Measurements from ENCODE around the gene CHDH. TPM values are rescaled to one million over a fixed set of nuclear protein-coding genes. Genes with fewer than 3 reads are reported as not detected.

Gene CHDH
- total RNA-seq, 2 donors from 2014 or later, result 21.5 to 26.0 TPM

GRCh38 chr3:53795176-53795575 lies 51.0 kb downstream of the CHDH start:
- WGBS, 2 donors, result 34 to 44% methylated on average over 3 of the region's 3 CpGs
- H3K4me1 ChIP-seq, result no peaks in the 10 kb centered on the region
- H3K4me3 ChIP-seq, result no peak overlapping the region
- DNase-seq (no peak), ATAC-seq (no peak)
- TF ChIP-seq CTCF (IDR thresholded peaks at IDR 0.05) (no peak), POLR2A (IDR thresholded peaks at IDR 0.05) (no peak)
- no peaks in the 10 kb centered on the region for H3K36me3 ChIP-seq (replicated peaks in 1 of 2; ENCODE audit: insufficient read depth in 1 of 2, low read depth in 2 of 2)
- no peaks in the 10 kb centered on the region for H3K9me3 ChIP-seq
- intact Hi-C loops (cut with DNase I), result no loop called here
- H3K27ac ChIP-seq, result no peak overlapping the region
- H3K27me3 ChIP-seq, result no peaks in the 10 kb centered on the region

GRCh38 chr3:53794597-53794996 lies 51.6 kb downstream of the CHDH start:
- Histone ChIP-seq H3K4me1 (no peaks in the 10 kb centered on the region), H3K27me3 (no peaks in the 10 kb centered on the region), H3K27ac (no peak overlapping the region), H3K9me3 (no peaks in the 10 kb centered on the region), H3K4me3 (no peak overlapping the region), H3K36me3 (replicated peaks in 1 of 2; ENCODE audit: insufficient read depth in 1 of 2, low read depth in 2 of 2) (no peaks in the 10 kb centered on the region)
- intact Hi-C loops (cut with DNase I), result no loop called here
- TF ChIP-seq CTCF (IDR thresholded peaks at IDR 0.05) (no peak), POLR2A (IDR thresholded peaks at IDR 0.05) (no peak)
- DNase-seq (no peak), ATAC-seq (no peak)
- WGBS, 2 donors, result 59 to 73% methylated on average over 3 of the region's 3 CpGs

DNA sequence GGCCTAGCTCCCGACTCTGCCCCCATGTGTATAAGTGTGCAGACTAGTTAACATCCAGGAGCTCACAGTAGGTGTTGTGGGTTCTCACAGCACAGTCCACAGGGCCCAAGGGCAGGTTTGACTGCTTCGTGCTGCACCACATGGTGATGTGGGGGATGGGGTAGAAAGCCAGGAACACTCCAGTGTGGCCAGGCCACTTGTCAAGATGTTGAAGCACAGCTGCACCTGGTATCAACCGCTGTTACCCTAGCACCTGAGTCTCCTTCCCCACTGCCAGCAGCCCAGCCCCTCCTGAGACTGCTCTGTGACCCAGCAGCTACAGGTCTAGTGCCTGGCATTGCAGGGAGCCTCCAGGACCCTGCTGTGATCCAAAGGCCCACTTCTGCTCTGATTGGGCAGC lies 53.4 kb downstream of the CHDH start:
- no peaks in the 10 kb centered on the region for H3K36me3 ChIP-seq (replicated peaks in 1 of 2; ENCODE audit: insufficient read depth in 1 of 2, low read depth in 2 of 2)
- ATAC-seq (no peak), DNase-seq (no peak)
- H3K27ac ChIP-seq, result no peak overlapping the region
- no peaks in the 10 kb centered on the region for H3K27me3 ChIP-seq
- TF ChIP-seq POLR2A (IDR thresholded peaks at IDR 0.05), result no peak
- TF ChIP-seq CTCF (IDR thresholded peaks at IDR 0.05), result no peak
- intact Hi-C loops (cut with DNase I), result no loop called here
- H3K4me3 ChIP-seq, result no peak overlapping the region
- no peaks in the 10 kb centered on the region for H3K9me3 ChIP-seq
- H3K4me1 ChIP-seq, result no peaks in the 10 kb centered on the region
- WGBS, 2 donors, result 83 to 92% methylated on average over 3 of the region's 3 CpGs

DNA sequence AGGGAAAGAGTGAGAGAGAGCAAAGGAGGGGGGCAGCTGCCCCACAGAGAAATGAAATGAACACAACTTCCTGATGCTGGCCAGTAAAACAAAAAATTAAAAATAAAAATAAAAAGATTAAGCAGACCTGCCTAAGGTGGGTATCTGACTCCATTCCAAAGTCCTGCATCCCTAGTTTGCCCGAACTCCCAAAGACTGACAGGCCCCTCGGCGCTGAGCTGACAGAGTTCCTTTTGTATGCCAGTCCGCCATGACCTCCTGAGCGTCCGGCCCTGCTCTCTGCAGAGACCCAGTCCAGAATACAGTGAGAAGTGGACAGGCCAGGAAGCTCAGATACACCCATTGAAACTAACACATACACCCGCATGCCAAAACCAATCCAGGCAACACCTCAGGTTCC lies 54.9 kb downstream of the CHDH start:
- H3K27me3 ChIP-seq, result no peaks in the 10 kb centered on the region
- no peaks in the 10 kb centered on the region for H3K36me3 ChIP-seq (replicated peaks in 1 of 2; ENCODE audit: insufficient read depth in 1 of 2, low read depth in 2 of 2)
- TF ChIP-seq POLR2A (IDR thresholded peaks at IDR 0.05) (no peak), CTCF (IDR thresholded peaks at IDR 0.05) (no peak)
- 80 to 86% methylated on average over 7 of the region's 7 CpGs for WGBS, 2 donors
- intact Hi-C loops (cut with DNase I), result no loop called here
- H3K4me3 ChIP-seq, result no peak overlapping the region
- no peak overlapping the region for H3K27ac ChIP-seq
- DNase-seq (no peak), ATAC-seq (no peak)
- no peaks in the 10 kb centered on the region for H3K9me3 ChIP-seq
- no peaks in the 10 kb centered on the region for H3K4me1 ChIP-seq

DNA sequence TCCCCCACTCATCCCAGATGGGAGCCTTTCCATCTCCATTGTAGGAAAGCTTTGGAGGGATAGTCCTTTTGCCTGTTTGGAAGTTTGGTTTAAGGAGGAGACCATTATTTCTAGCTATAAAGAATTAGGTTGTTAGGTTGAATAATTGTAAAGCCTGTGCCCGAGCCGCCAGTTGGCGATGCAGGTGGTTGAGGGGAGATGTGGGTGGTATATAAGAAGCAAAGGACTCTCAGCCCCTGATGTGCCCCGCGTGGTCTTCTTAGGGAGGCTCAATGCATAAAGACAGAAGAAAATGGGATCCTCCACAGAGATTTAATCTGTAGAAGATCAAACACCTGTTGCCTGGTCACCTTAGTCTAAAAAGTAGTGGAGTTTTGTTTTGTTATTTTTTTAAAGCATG lies 55.7 kb downstream of the CHDH start:
- TF ChIP-seq POLR2A (IDR thresholded peaks at IDR 0.05), result no peak
- TF ChIP-seq CTCF (IDR thresholded peaks at IDR 0.05), result no peak
- intact Hi-C loops (cut with DNase I), result no loop called here
- DNase-seq (no peak), ATAC-seq (no peak)
- Histone ChIP-seq H3K4me3 (no peak overlapping the region), H3K27ac (no peak overlapping the region), H3K27me3 (no peaks in the 10 kb centered on the region), H3K9me3 (no peaks in the 10 kb centered on the region), H3K4me1 (no peaks in the 10 kb centered on the region), H3K36me3 (replicated peaks in 1 of 2; ENCODE audit: insufficient read depth in 1 of 2, low read depth in 2 of 2) (no peaks in the 10 kb centered on the region)
- 89 to 91% methylated on average over 5 of the region's 5 CpGs for WGBS, 2 donors

Measured in body of pancreas (tissue), 4 donors.